ENCODE measurements around the gene NDUFA11.

DNA sequence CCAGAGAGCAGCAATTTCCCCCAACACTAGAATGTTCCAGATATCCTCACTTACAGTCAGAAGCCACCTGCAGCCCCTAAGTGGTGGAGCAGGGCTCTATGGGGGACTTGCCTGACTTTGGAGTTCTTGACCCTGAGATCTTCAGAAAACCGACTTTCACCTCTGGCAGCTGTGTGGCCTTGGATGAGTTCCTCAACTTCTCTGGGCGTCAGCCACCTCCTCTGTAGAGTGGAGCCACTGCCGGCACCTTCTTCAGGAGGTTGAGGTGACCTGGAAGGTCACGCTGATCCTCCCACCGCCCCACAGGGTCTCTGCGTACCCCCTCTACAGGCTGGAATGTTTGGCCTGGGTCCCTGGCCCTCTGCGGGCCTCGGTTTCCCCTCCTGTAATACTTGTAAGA, 26.2 kb downstream of the NDUFA11 start:
- TF ChIP-seq POLR2A (IDR thresholded peaks at IDR 0.05; ENCODE audit: low read depth, low read length) = no peak
- TF ChIP-seq TAF1 (IDR thresholded peaks at IDR 0.05; ENCODE audit: borderline replicate concordance, low read depth, low read length) = no peak

Measured in GM12892 (cell line).